Endothelial cell of umbilical vein (primary cell): Measurements from ENCODE around the gene OR5AC2. TPM values are rescaled to one million over a fixed set of nuclear protein-coding genes. Genes with fewer than 3 reads are reported as not detected.

ENCODE experiments used
- BruUV-seq: library from RNA; stranded (reverse); fragments of 400-500 nt; replicated peaks from 2 replicates; lab custom pipeline; 2021; lab: Mats Ljungman, UMichigan
- CTCF ChIA-PET: fragments of 300-600, 350-600 bp; sonication (Branson Sonifier 250); formaldehyde crosslinking; loops from one replicate; lab custom pipeline; 2021; ENCODE audit warnings: antibody characterized with exemption, inconsistent platforms; lab: Charles Lee
- POLR2A ChIA-PET: fragments of 300-600, 350-600 bp; sonication (Branson Sonifier 250); formaldehyde crosslinking; loops from one replicate; lab custom pipeline; 2021; ENCODE audit warnings: antibody characterized with exemption, inconsistent platforms; lab: Charles Lee
- DNase-seq: peaks from one replicate; pipeline ENCODE4 v3.0.0-alpha.2; 2011; ENCODE audit warnings: low read depth, low spot score
- FAIRE-seq: peaks from 2 replicates; lab custom pipeline; 2011; peaks lifted over from hg19 to GRCh38; lab: Jason Lieb, UNC
- H2AFZ ChIP-seq: 2 replicates; pipeline ENCODE4 v1.6.0; 2012; ENCODE audit warnings: low read depth, low read length, control low read depth, inconsistent platforms
- H3K27ac ChIP-seq: 2 replicates; pipeline ENCODE4 v1.5.1; 2011; ENCODE audit warnings: low read depth, mild to moderate bottlenecking, control low read depth, low read length, moderate library complexity; ENCODE audit not compliant: insufficient read depth
- H3K27me3 ChIP-seq, 2 experiments: 2 replicates each; pipeline versions ENCODE4 v1.6.0 to v1.6.1; 2011; ENCODE audit warnings: low read length in 2 of 2, mixed read lengths in 1 of 2; ENCODE audit not compliant: control insufficient read depth in 2 of 2, insufficient read depth in 2 of 2
- H3K36me3 ChIP-seq, 2 experiments: 2 replicates in 1 of 2; 3 replicates in 1 of 2; pipeline ENCODE4 v1.5.1; 2011; ENCODE audit warnings: low read length in 2 of 2, mild to moderate bottlenecking in 1 of 2, moderate library complexity in 1 of 2; ENCODE audit not compliant: control insufficient read depth in 2 of 2, insufficient read depth in 2 of 2; ENCODE audit errors: extremely low read depth in 1 of 2
- H3K4me1 ChIP-seq: 3 replicates; pipeline ENCODE4 v1.5.1; 2011; ENCODE audit warnings: mild to moderate bottlenecking, low read length; ENCODE audit not compliant: control insufficient read depth, insufficient read depth; ENCODE audit errors: extremely low read depth
- H3K4me2 ChIP-seq: 2 replicates; pipeline ENCODE4 v1.6.1; 2011; ENCODE audit warnings: low read length, control low read depth, mixed read lengths; ENCODE audit not compliant: insufficient read depth
- H3K4me3 ChIP-seq, 3 experiments: fragments of 200-600 bp in 1 of 3; sonication (generic), shearing (Covaris generic) in 1 of 3; replicated peaks in 1 of 3; 2 replicates each; pipeline ENCODE4 v1.5.1; 2011 to 2016; ENCODE audit warnings: control low read depth in 3 of 3, low read length in 3 of 3, mild to moderate bottlenecking in 2 of 3, inconsistent platforms in 1 of 3, low read depth in 1 of 3, moderate library complexity in 1 of 3; ENCODE audit not compliant: insufficient read depth in 1 of 3
- H3K79me2 ChIP-seq: 2 replicates; pipeline ENCODE4 v1.6.0; 2012; ENCODE audit warnings: low read length, inconsistent platforms; ENCODE audit not compliant: control insufficient read depth, insufficient read depth
- H3K9ac ChIP-seq: replicated peaks from 2 replicates; pipeline ENCODE3; 2011; ENCODE audit warnings: low read length, control low read depth; ENCODE audit not compliant: insufficient read depth; ENCODE audit errors: extremely low read depth
- H3K9me1 ChIP-seq: replicated peaks from 3 replicates; pipeline ENCODE4 v1.6.0; 2011; ENCODE audit warnings: mild to moderate bottlenecking, low read length; ENCODE audit not compliant: control insufficient read depth, insufficient read depth; ENCODE audit errors: extremely low read depth
- H3K9me3 ChIP-seq: replicated peaks from 2 replicates; pipeline ENCODE4 v1.5.1; 2012; ENCODE audit warnings: low read length, inconsistent platforms; ENCODE audit not compliant: control insufficient read depth, insufficient read depth
- H4K20me1 ChIP-seq: replicated peaks from 2 replicates; pipeline ENCODE3; 2011; ENCODE audit warnings: mild to moderate bottlenecking, low read length; ENCODE audit not compliant: control insufficient read depth, insufficient read depth; ENCODE audit errors: extremely low read depth
- CTCF ChIP-seq, 2 donors: IDR thresholded peaks; 1 replicate in 1 of 2; 2 replicates in 1 of 2; pipeline ENCODE4 v1.5.1; 2011; ENCODE audit warnings: low read length in 2 of 2, mild to moderate bottlenecking in 2 of 2, moderate library complexity in 2 of 2, control low read depth in 1 of 2, inconsistent platforms in 1 of 2, low read depth in 1 of 2; ENCODE audit not compliant: insufficient read depth in 1 of 2; ENCODE audit errors: extremely low read depth in 1 of 2
- EZH2 ChIP-seq: IDR thresholded peaks from 2 replicates; pipeline ENCODE4 v1.6.1; 2012; ENCODE audit warnings: borderline replicate concordance, low read depth, mild to moderate bottlenecking, moderate library complexity, low read length, inconsistent platforms; ENCODE audit not compliant: severe bottlenecking
- FOS ChIP-seq: IDR thresholded peaks from 2 replicates; pipeline ENCODE4 v1.6.1; 2011; ENCODE audit warnings: mild to moderate bottlenecking, low read length, moderate library complexity, borderline replicate concordance; ENCODE audit not compliant: insufficient read depth
- GATA2 ChIP-seq: IDR thresholded peaks from 2 replicates; pipeline ENCODE4 v1.7.0; 2011; ENCODE audit warnings: low read depth, mild to moderate bottlenecking, moderate library complexity, mixed read lengths, low read length; ENCODE audit not compliant: insufficient read length, insufficient read depth
- JUN ChIP-seq: IDR thresholded peaks from 2 replicates; pipeline ENCODE4 v1.6.1; 2011; ENCODE audit warnings: borderline replicate concordance, low read depth; ENCODE audit not compliant: insufficient read length, insufficient read depth
- MAX ChIP-seq: IDR thresholded peaks from 2 replicates; pipeline ENCODE4 v1.6.1; 2011; ENCODE audit not compliant: insufficient read depth, insufficient read length
- MYC ChIP-seq: IDR thresholded peaks from one replicate; pipeline ENCODE4 v1.6.1; 2011; ENCODE audit warnings: mild to moderate bottlenecking, low read depth, low read length
- POLR2A ChIP-seq: IDR thresholded peaks from 2 replicates; pipeline ENCODE4 v1.6.1; 2012; ENCODE audit warnings: low read depth, mild to moderate bottlenecking, control low read depth, low read length
- POLR2AphosphoS5 ChIP-seq: IDR thresholded peaks from 2 replicates; pipeline ENCODE4 v1.6.1; 2012; ENCODE audit warnings: low read depth, mild to moderate bottlenecking, control low read depth, low read length, moderate library complexity; ENCODE audit not compliant: insufficient read depth
- dilution Hi-C: fragments of 300-500 bp; cut with MboI; formaldehyde crosslinking; loops from one replicate; pipeline ENCODE4 v1.15.0; 2019; ENCODE audit warnings: low sequenced_read_pairs; ENCODE audit not compliant: extremely low pct_ligation_motif_present
- intact Hi-C: fragments of 100-400 bp; cut with micrococcal nuclease; formaldehyde crosslinking; loops from one replicate; pipeline ENCODE4 v1.10.0; 2022
- polyA plus RNA-seq, 4 experiments: library from polyadenylated mRNA; depleted of rRNA in 3 of 4; stranded (reverse) in 3 of 4; unstranded in 1 of 4; fragments of >200 nt; gene quantifications; 2 replicates each; pipeline versions ENCODE4 v1.2.1 to v1.2.3, GENCODE V29; 2011 to 2012; ENCODE audit warnings: missing spikeins in 1 of 4
- total RNA-seq: library from RNA; stranded (reverse); gene quantifications from 2 replicates; pipeline ENCODE4 v1.2.3, GENCODE V29; 2021

Gene OR5AC2
- total and polyA plus RNA-seq, 2 donors (not counting 3 experiments of a cell fraction or from before 2014, with no cell fraction given) = not detected

GRCh38 chr3:98099848-98100247 is 12.9 kb downstream of the OR5AC2 start:
- Histone ChIP-seq H3K27ac (no peak overlapping the region), H3K36me3 (no peaks in the 10 kb centered on the region), H3K9me3 (no peaks in the 10 kb centered on the region), H3K9me1 (no peaks in the 10 kb centered on the region), H4K20me1 (no peaks in the 10 kb centered on the region), H2AFZ (no peak overlapping the region), H3K4me3 (no peak overlapping the region), H3K79me2 (no peaks in the 10 kb centered on the region), H3K9ac (no peak overlapping the region), H3K4me2 (no peak overlapping the region), H3K27me3 (no peaks in the 10 kb centered on the region), H3K4me1 (no peaks in the 10 kb centered on the region)
- FAIRE-seq = no peak
- no peak for DNase-seq
- CTCF ChIA-PET = no interaction called here
- dilution Hi-C loops = no loop called here
- intact Hi-C loops = no loop called here
- POLR2A ChIA-PET = interaction anchor here (0.7 kb wide), 1 partner anchor 1959 kb away, joined by 3 read pairs; no protein-coding TSS in a partner anchor
- no peak for TF ChIP-seq MAX
- no peak for TF ChIP-seq POLR2AphosphoS5
- no peak for TF ChIP-seq GATA2
- TF ChIP-seq MYC = no peak
- no TSS peak for BruUV-seq

- FAIRE-seq (no peak), DNase-seq (no peak)
- no peaks in the 10 kb centered on the region for H3K9me3 ChIP-seq
- H3K36me3 ChIP-seq = no peaks in the 10 kb centered on the region
- no peak overlapping the region for H3K9ac ChIP-seq
- no peak for TF ChIP-seq CTCF (IDR thresholded peaks at IDR 0.05; ENCODE audit: extremely low read depth in 1 of 2, insufficient read depth in 1 of 2, low read depth in 1 of 2, low read length in 2 of 2)
- TF ChIP-seq JUN = no peak
- TF ChIP-seq MAX = no peak
- TF ChIP-seq GATA2 = no peak
- TF ChIP-seq POLR2AphosphoS5 = no peak
- no peak for TF ChIP-seq EZH2
- no peak for TF ChIP-seq FOS
- TF ChIP-seq MYC = no peak
- no peak for TF ChIP-seq POLR2A
- H3K4me3 ChIP-seq = no peak overlapping the region
- dilution Hi-C loops (no loop called here), intact Hi-C loops (no loop called here)
- H3K4me1 ChIP-seq = no peaks in the 10 kb centered on the region
- no TSS peak for BruUV-seq
- POLR2A ChIA-PET = no interaction called here
- no peak overlapping the region for H3K27ac ChIP-seq
- CTCF ChIA-PET = no interaction called here
- H3K9me1 ChIP-seq = no peaks in the 10 kb centered on the region
- no peak overlapping the region for H2AFZ ChIP-seq
- H3K27me3 ChIP-seq = no peaks in the 10 kb centered on the region
- H4K20me1 ChIP-seq = no peaks in the 10 kb centered on the region
- H3K4me2 ChIP-seq = no peak overlapping the region
- H3K79me2 ChIP-seq = no peaks in the 10 kb centered on the region
Measured at GRCh38 chr3:98108162-98108561, 21.2 kb downstream of the OR5AC2 start.
